Inflammatory macrophage treated with lipopolysaccharide for 1 hour (primary cell): ENCODE results near the gene RFWD3.

Source experiments
- DNase-seq, 2 donors: peaks; one replicate each; pipeline ENCODE4 v3.0.0-alpha.2; 2020 to 2022

Gene RFWD3

GRCh38 chr16:74577882-74578366 lies 88.8 kb downstream of the RFWD3 start:
- DNase-seq, result peak; percentile 25 to 38

GRCh38 chr16:74575807-74576643 lies 90.7 kb downstream of the RFWD3 start:
- no peak for DNase-seq

- DNase-seq, result no peak
Observed at GRCh38 chr16:74575175-74575806, 91.4 kb downstream of the RFWD3 start.

GRCh38 chr16:74574146-74574545 lies 92.5 kb downstream of the RFWD3 start:
- DNase-seq, result no peak

GRCh38 chr16:74573622-74574021 lies 93.1 kb downstream of the RFWD3 start:
- DNase-seq, result no peak
